ENCODE data around the gene MARCKS. TPM values are rescaled to one million over a fixed set of nuclear protein-coding genes. Genes with fewer than 3 reads are reported as not detected.

The MARCKS gene
- total RNA-seq, 1 experiment from 2014 or later, result 93.2 TPM

- POLR2A ChIA-PET (ENCODE audit: unreplicated experiment), result interaction anchor here (0.7 kb wide), 2 partner anchors 20 to 295 kb away, joined by 6 read pairs; no protein-coding TSS in a partner anchor
- BruUV-seq (replicated peaks), result no TSS peak
- no peaks in the 10 kb centered on the region for H3K9me3 ChIP-seq (ENCODE audit: insufficient read depth, low read depth)
- no peaks in the 10 kb centered on the region for H3K27me3 ChIP-seq (ENCODE audit: insufficient read depth, low read depth)
- H3K79me2 ChIP-seq (ENCODE audit: low read depth), result peaks cover 31% of the 10 kb centered on the region
- H3K4me2 ChIP-seq, result peak overlapping the region; percentile 79
- H3K36me3 ChIP-seq (ENCODE audit: low read depth), result peaks cover 13% of the 10 kb centered on the region
- peak; percentile 26 to 52 for DNase-seq
- CTCF ChIA-PET, result no interaction called here
- H3K27ac ChIP-seq, result peak overlapping the region; percentile 98
- peaks cover 29% of the 10 kb centered on the region for H3K4me1 ChIP-seq (replicated peaks; ENCODE audit: insufficient read depth)
- H4K20me1 ChIP-seq (ENCODE audit: insufficient read depth), result no peaks in the 10 kb centered on the region
- intact Hi-C loops (cut with micrococcal nuclease; ENCODE audit: unreplicated experiment), result loop anchor here (1.0 to 5.0 kb wide), 8 partner anchors 93 to 978 kb away; no protein-coding TSS in a partner anchor
- no peak for TF ChIP-seq EZH2 (IDR thresholded peaks at IDR 0.05; ENCODE audit: low read depth)
- TF ChIP-seq, protein P1, sequence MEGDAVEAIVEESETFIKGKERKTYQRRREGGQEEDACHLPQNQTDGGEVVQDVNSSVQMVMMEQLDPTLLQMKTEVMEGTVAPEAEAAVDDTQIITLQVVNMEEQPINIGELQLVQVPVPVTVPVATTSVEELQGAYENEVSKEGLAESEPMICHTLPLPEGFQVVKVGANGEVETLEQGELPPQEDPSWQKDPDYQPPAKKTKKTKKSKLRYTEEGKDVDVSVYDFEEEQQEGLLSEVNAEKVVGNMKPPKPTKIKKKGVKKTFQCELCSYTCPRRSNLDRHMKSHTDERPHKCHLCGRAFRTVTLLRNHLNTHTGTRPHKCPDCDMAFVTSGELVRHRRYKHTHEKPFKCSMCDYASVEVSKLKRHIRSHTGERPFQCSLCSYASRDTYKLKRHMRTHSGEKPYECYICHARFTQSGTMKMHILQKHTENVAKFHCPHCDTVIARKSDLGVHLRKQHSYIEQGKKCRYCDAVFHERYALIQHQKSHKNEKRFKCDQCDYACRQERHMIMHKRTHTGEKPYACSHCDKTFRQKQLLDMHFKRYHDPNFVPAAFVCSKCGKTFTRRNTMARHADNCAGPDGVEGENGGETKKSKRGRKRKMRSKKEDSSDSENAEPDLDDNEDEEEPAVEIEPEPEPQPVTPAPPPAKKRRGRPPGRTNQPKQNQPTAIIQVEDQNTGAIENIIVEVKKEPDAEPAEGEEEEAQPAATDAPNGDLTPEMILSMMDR (conservative IDR thresholded peaks at IDR 0.05), result no peak
- peak overlapping the region; percentile 74 for H2AFZ ChIP-seq
- peaks cover 38% of the 10 kb centered on the region for H3F3A ChIP-seq (ENCODE audit: insufficient read depth, low read depth)
- H3K9me2 ChIP-seq (ENCODE audit: insufficient read depth), result no peaks in the 10 kb centered on the region
- H3K4me3 ChIP-seq, result peak overlapping the region; percentile 100
These were observed 1.4 kb upstream of the MARCKS start for GRCh38 chr6:113855500-113856374.

DNA sequence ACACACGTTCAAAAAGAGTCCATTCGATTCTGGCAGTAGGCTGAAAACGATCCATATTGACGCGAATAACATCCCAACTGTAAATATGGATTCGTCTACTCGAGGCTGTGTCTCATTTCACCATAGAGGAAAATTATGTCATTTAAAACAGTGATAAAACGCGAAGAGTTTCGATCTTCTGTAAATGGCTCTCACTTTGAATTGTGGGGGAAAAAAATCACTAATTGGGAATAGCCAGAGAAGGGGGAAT, 845 bp upstream of the MARCKS start:
- H3K4me3 ChIP-seq, result peak overlapping the region; percentile 100
- ChIA-PET POLR2A (ENCODE audit: unreplicated experiment) (no interaction called here), CTCF (no interaction called here)
- TF ChIP-seq, protein P1 (conservative IDR thresholded peaks at IDR 0.05), result no peak
- TF ChIP-seq EZH2 (IDR thresholded peaks at IDR 0.05; ENCODE audit: low read depth), result no peak
- BruUV-seq (replicated peaks), result no TSS peak
- H3K27me3 ChIP-seq (ENCODE audit: insufficient read depth, low read depth), result no peaks in the 10 kb centered on the region
- H3F3A ChIP-seq (ENCODE audit: insufficient read depth, low read depth), result peaks cover 40% of the 10 kb centered on the region
- H2AFZ ChIP-seq, result peak overlapping the region; percentile 74
- no peaks in the 10 kb centered on the region for H3K9me2 ChIP-seq (ENCODE audit: insufficient read depth)
- peaks cover 32% of the 10 kb centered on the region for H3K4me1 ChIP-seq (replicated peaks; ENCODE audit: insufficient read depth)
- peaks cover 37% of the 10 kb centered on the region for H3K79me2 ChIP-seq (ENCODE audit: low read depth)
- no peak for DNase-seq
- 0 out of 2 replicates have a peak, but pooled peaks cover under 1% of the 10 kb centered on the region for H3K9me3 ChIP-seq (ENCODE audit: insufficient read depth, low read depth)
- peak overlapping the region; percentile 98 for H3K27ac ChIP-seq
- H3K36me3 ChIP-seq (ENCODE audit: low read depth), result peaks cover 18% of the 10 kb centered on the region
- intact Hi-C loops (cut with micrococcal nuclease; ENCODE audit: unreplicated experiment), result loop anchor here (1.0 to 5.0 kb wide), 7 partner anchors 93 to 979 kb away; no protein-coding TSS in a partner anchor
- H4K20me1 ChIP-seq (ENCODE audit: insufficient read depth), result peaks cover 2% of the 10 kb centered on the region; the same call in 1 of the 2 replicates
- H3K4me2 ChIP-seq, result peak overlapping the region; percentile 79

GRCh38 chr6:113857556-113858479, 673 bp downstream of the MARCKS start:
- peaks cover 33% of the 10 kb centered on the region for H3K36me3 ChIP-seq (ENCODE audit: low read depth)
- ChIA-PET CTCF (interaction anchor here (0.6 to 2.1 kb wide), 11 partner anchors 17 to 737 kb away, joined by 3 to 21 read pairs (median 3); no protein-coding TSS in a partner anchor), POLR2A (ENCODE audit: unreplicated experiment) (interaction anchor here (0.6 to 0.8 kb wide), 2 partner anchors 736 to 737 kb away, joined by 6 to 13 read pairs; no protein-coding TSS in a partner anchor)
- H2AFZ ChIP-seq, result peak overlapping the region; percentile 34; the same call in 1 of the 2 replicates
- peak overlapping the region; percentile 79 for H3K4me2 ChIP-seq
- H3F3A ChIP-seq (ENCODE audit: insufficient read depth, low read depth), result peaks cover 44% of the 10 kb centered on the region
- H3K79me2 ChIP-seq (ENCODE audit: low read depth), result peaks cover 52% of the 10 kb centered on the region
- TF ChIP-seq, protein P1 (conservative IDR thresholded peaks at IDR 0.05), result peak; percentile 25; the same call in 1 of the 2 replicates
- TF ChIP-seq EZH2 (IDR thresholded peaks at IDR 0.05; ENCODE audit: low read depth), result no peak
- BruUV-seq (replicated peaks), result TSS peak; percentile 74
- peaks cover 5% of the 10 kb centered on the region; the same call in 1 of the 2 replicates for H4K20me1 ChIP-seq (ENCODE audit: insufficient read depth)
- DNase-seq, result peak; percentile 10 to 55
- peak overlapping the region; percentile 98 for H3K27ac ChIP-seq
- H3K4me3 ChIP-seq, result peak overlapping the region; percentile 100
- H3K9me3 ChIP-seq (ENCODE audit: insufficient read depth, low read depth), result 0 out of 2 replicates have a peak, but pooled peaks cover 3% of the 10 kb centered on the region
- no peaks in the 10 kb centered on the region for H3K9me2 ChIP-seq (ENCODE audit: insufficient read depth)
- peaks cover 46% of the 10 kb centered on the region for H3K4me1 ChIP-seq (replicated peaks; ENCODE audit: insufficient read depth)
- H3K27me3 ChIP-seq (ENCODE audit: insufficient read depth, low read depth), result no peaks in the 10 kb centered on the region
- intact Hi-C loops (cut with micrococcal nuclease; ENCODE audit: unreplicated experiment), result loop anchor here (1.0 to 5.0 kb wide), 10 partner anchors 51 to 981 kb away; no protein-coding TSS in a partner anchor
